ENCODE data around the gene JARID2. TPM values are rescaled to one million over a fixed set of nuclear protein-coding genes. Genes with fewer than 3 reads are reported as not detected.

Gene JARID2
- total RNA-seq, 2 donors from 2014 or later, result 20.7 to 50.3 TPM

GRCh38 chr6:15515660-15516375, 269.9 kb downstream of the JARID2 start:
- H3K4me3 Mint-ChIP-seq, result no peak overlapping the region
- no peaks in the 10 kb centered on the region for H3K9me3 Mint-ChIP-seq
- H3K27ac Mint-ChIP-seq, result peak overlapping the region; percentile 61
- H3K36me3 Mint-ChIP-seq (ENCODE audit: low read depth), result peaks cover 99% of the 10 kb centered on the region
- H3K4me1 Mint-ChIP-seq, result no peaks in the 10 kb centered on the region
- H3K27me3 Mint-ChIP-seq, result no peaks in the 10 kb centered on the region
- ATAC-seq (replicated peaks), result no peak

GRCh38 chr6:15516378-15516777, 270.5 kb downstream of the JARID2 start:
- no peaks in the 10 kb centered on the region for H3K4me1 Mint-ChIP-seq
- H3K9me3 Mint-ChIP-seq, result no peaks in the 10 kb centered on the region
- H3K36me3 Mint-ChIP-seq (ENCODE audit: low read depth), result peaks cover 99% of the 10 kb centered on the region
- ATAC-seq (replicated peaks), result no peak
- H3K27ac Mint-ChIP-seq, result peak overlapping the region; percentile 61
- no peak overlapping the region for H3K4me3 Mint-ChIP-seq
- H3K27me3 Mint-ChIP-seq, result no peaks in the 10 kb centered on the region

GRCh38 chr6:15516923-15517560, 271.2 kb downstream of the JARID2 start:
- no peaks in the 10 kb centered on the region for H3K9me3 Mint-ChIP-seq
- H3K27ac Mint-ChIP-seq, result no peak overlapping the region
- ATAC-seq (replicated peaks), result no peak
- peaks cover 99% of the 10 kb centered on the region for H3K36me3 Mint-ChIP-seq (ENCODE audit: low read depth)
- H3K4me1 Mint-ChIP-seq, result no peaks in the 10 kb centered on the region
- H3K4me3 Mint-ChIP-seq, result no peak overlapping the region
- no peaks in the 10 kb centered on the region for H3K27me3 Mint-ChIP-seq

- H3K4me3 Mint-ChIP-seq, result no peak overlapping the region
- H3K9me3 Mint-ChIP-seq, result no peaks in the 10 kb centered on the region
- no peak for ATAC-seq (replicated peaks)
- no peaks in the 10 kb centered on the region for H3K27me3 Mint-ChIP-seq
- H3K4me1 Mint-ChIP-seq, result no peaks in the 10 kb centered on the region
- peaks cover 99% of the 10 kb centered on the region for H3K36me3 Mint-ChIP-seq (ENCODE audit: low read depth)
- no peak overlapping the region for H3K27ac Mint-ChIP-seq
Observed at GRCh38 chr6:15517600-15517999, 271.7 kb downstream of the JARID2 start.

- H3K4me1 Mint-ChIP-seq, result no peaks in the 10 kb centered on the region
- H3K36me3 Mint-ChIP-seq (ENCODE audit: low read depth), result peaks cover 99% of the 10 kb centered on the region
- no peaks in the 10 kb centered on the region for H3K9me3 Mint-ChIP-seq
- ATAC-seq (replicated peaks), result no peak
- H3K27ac Mint-ChIP-seq, result no peak overlapping the region
- no peak overlapping the region for H3K4me3 Mint-ChIP-seq
- H3K27me3 Mint-ChIP-seq, result no peaks in the 10 kb centered on the region
Observed at GRCh38 chr6:15518057-15518456, 272.2 kb downstream of the JARID2 start.

GRCh38 chr6:15518878-15519277, 273.0 kb downstream of the JARID2 start:
- peak overlapping the region; percentile 65 for H3K27ac Mint-ChIP-seq
- H3K36me3 Mint-ChIP-seq (ENCODE audit: low read depth), result peaks cover 99% of the 10 kb centered on the region
- ATAC-seq (replicated peaks), result no peak
- H3K9me3 Mint-ChIP-seq, result no peaks in the 10 kb centered on the region
- H3K4me1 Mint-ChIP-seq, result no peaks in the 10 kb centered on the region
- no peak overlapping the region for H3K4me3 Mint-ChIP-seq
- no peaks in the 10 kb centered on the region for H3K27me3 Mint-ChIP-seq

GRCh38 chr6:15519681-15520080, 273.8 kb downstream of the JARID2 start:
- H3K27me3 Mint-ChIP-seq, result no peaks in the 10 kb centered on the region
- H3K27ac Mint-ChIP-seq, result peak overlapping the region; percentile 65
- peaks cover 99% of the 10 kb centered on the region for H3K36me3 Mint-ChIP-seq (ENCODE audit: low read depth)
- no peak overlapping the region for H3K4me3 Mint-ChIP-seq
- H3K9me3 Mint-ChIP-seq, result no peaks in the 10 kb centered on the region
- ATAC-seq (replicated peaks), result no peak
- no peaks in the 10 kb centered on the region for H3K4me1 Mint-ChIP-seq

- H3K36me3 Mint-ChIP-seq (ENCODE audit: low read depth), result peaks cover 99% of the 10 kb centered on the region
- peaks cover 4% of the 10 kb centered on the region for H3K9me3 Mint-ChIP-seq
- peaks cover 5% of the 10 kb centered on the region for H3K4me1 Mint-ChIP-seq
- peak overlapping the region; percentile 58 for H3K27ac Mint-ChIP-seq
- H3K4me3 Mint-ChIP-seq, result no peak overlapping the region
- no peak for ATAC-seq (replicated peaks)
- no peaks in the 10 kb centered on the region for H3K27me3 Mint-ChIP-seq
Observed at GRCh38 chr6:15520626-15521203, 274.8 kb downstream of the JARID2 start.

GRCh38 chr6:15521582-15521981, 275.7 kb downstream of the JARID2 start:
- Mint-ChIP-seq H3K27me3 (no peaks in the 10 kb centered on the region), H3K4me1 (peaks cover 11% of the 10 kb centered on the region), H3K36me3 (ENCODE audit: low read depth) (peaks cover 99% of the 10 kb centered on the region), H3K9me3 (peaks cover 4% of the 10 kb centered on the region), H3K27ac (peak overlapping the region; percentile 76), H3K4me3 (no peak overlapping the region)
- no peak for ATAC-seq (replicated peaks)

GRCh38 chr6:15522026-15522425, 276.2 kb downstream of the JARID2 start:
- H3K9me3 Mint-ChIP-seq, result peaks cover 4% of the 10 kb centered on the region
- peaks cover 99% of the 10 kb centered on the region for H3K36me3 Mint-ChIP-seq (ENCODE audit: low read depth)
- H3K4me3 Mint-ChIP-seq, result no peak overlapping the region
- H3K4me1 Mint-ChIP-seq, result peaks cover 11% of the 10 kb centered on the region
- peak overlapping the region; percentile 76 for H3K27ac Mint-ChIP-seq
- no peak for ATAC-seq (replicated peaks)
- H3K27me3 Mint-ChIP-seq, result no peaks in the 10 kb centered on the region

- Mint-ChIP-seq H3K4me3 (no peak overlapping the region), H3K36me3 (ENCODE audit: low read depth) (peaks cover 95% of the 10 kb centered on the region)
Observed at GRCh38 chr6:15522427-15522826, 276.6 kb downstream of the JARID2 start.

GRCh38 chr6:15522856-15523529, 277.1 kb downstream of the JARID2 start:
- no peak overlapping the region for H3K4me3 Mint-ChIP-seq
- no peak for ATAC-seq (replicated peaks)
- peaks cover 11% of the 10 kb centered on the region for H3K4me1 Mint-ChIP-seq
- peaks cover 4% of the 10 kb centered on the region for H3K9me3 Mint-ChIP-seq
- no peaks in the 10 kb centered on the region for H3K27me3 Mint-ChIP-seq
- H3K36me3 Mint-ChIP-seq (ENCODE audit: low read depth), result peaks cover 95% of the 10 kb centered on the region
- H3K27ac Mint-ChIP-seq, result peak overlapping the region; percentile 76

More at GRCh38 chr6:15522427-15522826, 276.6 kb downstream of the JARID2 start:
- ATAC-seq (replicated peaks), result peak; percentile 50
- H3K4me1 Mint-ChIP-seq, result peaks cover 11% of the 10 kb centered on the region
- H3K9me3 Mint-ChIP-seq, result peaks cover 4% of the 10 kb centered on the region
- peak overlapping the region; percentile 76 for H3K27ac Mint-ChIP-seq
- no peaks in the 10 kb centered on the region for H3K27me3 Mint-ChIP-seq

- Mint-ChIP-seq H3K9me3 (peaks cover 4% of the 10 kb centered on the region), H3K4me3 (no peak overlapping the region), H3K27me3 (no peaks in the 10 kb centered on the region), H3K36me3 (ENCODE audit: low read depth) (peaks cover 94% of the 10 kb centered on the region), H3K4me1 (peaks cover 11% of the 10 kb centered on the region), H3K27ac (peak overlapping the region; percentile 76)
- no peak for ATAC-seq (replicated peaks)
Observed at GRCh38 chr6:15523679-15524630, 278.1 kb downstream of the JARID2 start.
